Transverse colon (tissue), 4 donors: ENCODE measurements around the gene GRAP.

Experiments used
- EP300 ChIP-seq: sonication (generic); formaldehyde crosslinking; IDR thresholded peaks from one replicate; pipeline ENCODE4 v1.6.1; 2017; ENCODE audit warnings: antibody characterized with exemption, low read depth
- POLR2A ChIP-seq: fragments of 450-650 bp; IDR thresholded peaks from one replicate; pipeline ENCODE4 v1.6.1; 2016; ENCODE audit warnings: antibody characterized with exemption, mild to moderate bottlenecking, moderate library complexity
- POLR2AphosphoS5 ChIP-seq, 3 donors: sonication (generic); formaldehyde crosslinking; IDR thresholded peaks; one replicate each; pipeline ENCODE4 v1.6.1; 2016; ENCODE audit warnings: antibody characterized with exemption in 3 of 3
- TF ChIP-seq, protein P1 (sequence below), 5 experiments: fragments of 200-600 bp in 3 of 5; fragments of 450-650 bp in 2 of 5; sonication (generic) in 3 of 5; IDR thresholded peaks; 1 replicate in 2 of 5; 2 replicates in 3 of 5; pipeline ENCODE4 v1.5.1; 2016 to 2017; ENCODE audit warnings: antibody characterized with exemption in 5 of 5, inconsistent platforms in 3 of 5, mild to moderate bottlenecking in 2 of 5, moderate library complexity in 1 of 5

DNA sequence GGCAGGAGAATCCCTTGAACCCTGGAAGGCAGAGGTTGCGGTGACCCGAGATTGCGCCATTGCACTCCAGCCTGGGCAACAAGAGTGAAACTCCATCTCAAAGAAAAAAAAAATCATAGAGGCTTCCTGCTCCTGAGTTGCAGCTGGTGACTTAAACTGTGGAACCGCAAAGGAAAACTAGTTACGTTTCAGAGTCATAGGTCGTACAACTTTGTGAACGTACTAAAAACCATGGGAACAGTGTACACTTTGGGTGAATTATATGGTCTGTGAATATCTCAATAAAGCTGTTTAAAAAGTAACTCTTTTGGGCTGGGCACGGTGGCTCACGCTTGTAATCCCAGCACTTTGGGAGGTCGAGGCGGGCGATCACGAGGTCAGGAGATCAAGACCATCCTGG lies 71.2 kb downstream of the GRAP start:
- TF ChIP-seq, protein P1, sequence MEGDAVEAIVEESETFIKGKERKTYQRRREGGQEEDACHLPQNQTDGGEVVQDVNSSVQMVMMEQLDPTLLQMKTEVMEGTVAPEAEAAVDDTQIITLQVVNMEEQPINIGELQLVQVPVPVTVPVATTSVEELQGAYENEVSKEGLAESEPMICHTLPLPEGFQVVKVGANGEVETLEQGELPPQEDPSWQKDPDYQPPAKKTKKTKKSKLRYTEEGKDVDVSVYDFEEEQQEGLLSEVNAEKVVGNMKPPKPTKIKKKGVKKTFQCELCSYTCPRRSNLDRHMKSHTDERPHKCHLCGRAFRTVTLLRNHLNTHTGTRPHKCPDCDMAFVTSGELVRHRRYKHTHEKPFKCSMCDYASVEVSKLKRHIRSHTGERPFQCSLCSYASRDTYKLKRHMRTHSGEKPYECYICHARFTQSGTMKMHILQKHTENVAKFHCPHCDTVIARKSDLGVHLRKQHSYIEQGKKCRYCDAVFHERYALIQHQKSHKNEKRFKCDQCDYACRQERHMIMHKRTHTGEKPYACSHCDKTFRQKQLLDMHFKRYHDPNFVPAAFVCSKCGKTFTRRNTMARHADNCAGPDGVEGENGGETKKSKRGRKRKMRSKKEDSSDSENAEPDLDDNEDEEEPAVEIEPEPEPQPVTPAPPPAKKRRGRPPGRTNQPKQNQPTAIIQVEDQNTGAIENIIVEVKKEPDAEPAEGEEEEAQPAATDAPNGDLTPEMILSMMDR (IDR thresholded peaks at IDR 0.05), result no peak
- no peak for TF ChIP-seq POLR2AphosphoS5 (IDR thresholded peaks at IDR 0.05)
- no peak for TF ChIP-seq POLR2A
- TF ChIP-seq EP300, result no peak
